Fibroblast of skin of scalp (primary cell): ENCODE data around the gene GNAO1.
A peak's percentile ranks its signal among the peaks of the same experiment; 100 is the strongest.

Experiments
- DNase-seq: peaks from one replicate; pipeline ENCODE4 v3.0.0-alpha.2; 2013

The GNAO1 gene

DNA sequence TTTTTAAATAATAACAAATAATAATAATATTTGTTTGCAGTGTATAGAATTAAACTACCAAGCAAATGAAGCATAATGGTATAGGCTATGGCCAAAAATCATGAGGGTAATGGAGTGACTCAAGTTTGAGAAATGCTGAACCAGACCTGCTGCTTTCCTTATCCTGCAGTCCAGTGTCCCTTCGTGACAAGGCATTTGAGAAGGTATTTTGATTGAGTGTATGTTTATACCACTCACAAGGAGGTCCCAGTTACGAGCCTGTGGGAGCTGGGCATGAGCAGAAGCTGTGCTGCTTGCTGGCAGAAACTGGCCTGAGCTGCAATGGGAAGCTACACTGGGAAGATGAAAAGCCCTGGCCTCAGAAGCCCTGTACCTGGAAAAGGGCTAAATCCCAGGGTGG, 50.3 kb downstream of the GNAO1 start:
- peak; percentile 62 for DNase-seq

DNA sequence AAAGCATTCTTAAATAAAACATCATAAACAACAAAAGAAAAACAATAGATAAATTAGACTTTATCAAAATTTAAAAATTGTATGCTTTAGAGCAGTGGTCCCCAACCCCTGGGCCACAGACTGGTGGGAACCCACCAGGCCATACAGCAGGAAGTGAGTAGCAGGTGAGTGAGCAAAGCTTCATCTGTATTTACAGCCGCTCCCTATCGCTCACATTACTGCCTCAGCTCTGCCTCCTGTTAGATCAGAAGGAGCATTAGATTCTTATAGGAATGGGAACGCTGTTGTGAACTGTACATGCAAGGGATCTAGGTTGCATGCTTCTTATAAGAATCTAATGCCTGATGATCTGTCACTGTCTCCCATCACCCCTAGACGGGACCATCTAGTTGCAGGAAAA, 51.5 kb downstream of the GNAO1 start:
- no peak for DNase-seq

GRCh38 chr16:56244612-56245011, 53.3 kb downstream of the GNAO1 start:
- DNase-seq: no peak

DNA sequence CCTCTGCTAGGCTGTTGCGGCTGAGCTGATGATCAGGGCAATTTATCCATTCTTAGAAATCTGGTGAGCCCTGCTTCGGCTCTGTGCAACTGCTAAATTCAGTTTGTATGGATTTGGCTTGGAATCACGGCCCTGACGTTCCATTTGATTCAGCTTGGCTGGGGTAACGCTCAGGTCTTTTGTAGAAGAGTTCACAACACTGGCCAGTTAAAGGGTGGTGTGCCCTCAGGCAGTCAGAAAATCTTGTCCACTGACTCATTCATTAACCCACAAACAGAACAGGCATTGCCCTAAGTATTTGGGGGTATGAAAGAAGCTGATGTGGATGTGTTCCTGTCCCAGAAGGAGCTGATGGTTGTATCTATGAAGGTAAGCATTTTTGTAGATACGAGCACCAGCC, 53.9 kb downstream of the GNAO1 start:
- peak; percentile 39 for DNase-seq

GRCh38 chr16:56246051-56246817, 54.9 kb downstream of the GNAO1 start:
- no peak for DNase-seq

DNA sequence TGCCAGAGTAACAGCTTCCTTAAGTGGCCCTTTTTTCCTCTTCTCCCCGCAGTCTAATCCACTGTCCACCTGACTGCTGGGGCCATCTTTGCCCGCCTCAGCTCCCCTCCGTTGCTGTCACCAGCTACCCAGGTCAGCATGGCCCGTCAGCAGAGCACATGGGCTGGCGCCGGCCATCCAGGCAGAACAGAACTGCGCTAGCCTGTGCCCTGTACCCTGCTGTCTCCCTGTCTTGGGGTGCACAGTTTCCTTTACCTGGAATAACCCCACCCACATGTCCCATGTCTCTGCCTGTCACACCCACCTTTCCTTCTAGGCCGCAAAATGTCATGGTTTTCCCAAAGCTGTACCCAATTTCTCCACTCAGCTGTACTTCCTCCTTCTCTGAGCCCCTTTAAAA, 55.7 kb downstream of the GNAO1 start:
- no peak for DNase-seq

DNA sequence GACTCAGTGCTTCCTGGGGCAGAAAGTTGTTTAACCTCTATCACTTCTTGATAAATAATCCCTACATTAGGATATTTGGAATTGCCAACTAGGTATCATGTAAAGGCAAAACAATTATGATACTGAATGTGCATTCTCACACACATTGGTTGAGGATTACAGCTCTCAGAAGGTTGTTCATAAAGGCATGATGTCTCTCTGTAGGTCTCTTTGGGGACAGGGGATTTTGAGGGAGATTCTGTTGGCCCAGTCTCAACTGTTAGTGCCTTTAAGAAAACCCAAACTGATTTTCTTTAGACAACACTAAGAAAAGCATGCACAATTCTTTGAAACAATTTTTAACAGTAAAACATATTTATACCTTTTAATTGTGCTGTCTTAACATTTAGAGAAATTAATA, 56.5 kb downstream of the GNAO1 start:
- no peak for DNase-seq

DNA sequence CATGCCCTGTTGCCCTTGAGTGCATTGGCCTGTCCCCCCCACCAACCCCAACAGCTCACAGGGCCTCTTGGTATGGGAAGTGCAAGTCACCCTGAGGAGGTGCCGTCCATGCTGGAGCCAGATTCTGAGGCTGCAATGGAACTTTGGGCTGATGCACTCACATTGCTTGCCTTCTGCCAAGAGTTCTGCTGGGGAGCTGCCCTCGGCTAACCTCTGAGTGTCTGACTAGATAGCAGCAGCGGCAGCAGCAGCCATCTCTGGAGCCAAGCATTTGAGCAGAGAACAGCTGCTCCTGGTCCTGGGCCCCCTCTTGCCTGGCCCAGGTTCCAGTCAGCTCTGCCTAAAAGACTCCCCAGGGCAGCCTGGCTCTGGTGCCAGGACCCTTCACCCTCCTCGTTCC, 61.5 kb downstream of the GNAO1 start:
- DNase-seq: no peak

DNA sequence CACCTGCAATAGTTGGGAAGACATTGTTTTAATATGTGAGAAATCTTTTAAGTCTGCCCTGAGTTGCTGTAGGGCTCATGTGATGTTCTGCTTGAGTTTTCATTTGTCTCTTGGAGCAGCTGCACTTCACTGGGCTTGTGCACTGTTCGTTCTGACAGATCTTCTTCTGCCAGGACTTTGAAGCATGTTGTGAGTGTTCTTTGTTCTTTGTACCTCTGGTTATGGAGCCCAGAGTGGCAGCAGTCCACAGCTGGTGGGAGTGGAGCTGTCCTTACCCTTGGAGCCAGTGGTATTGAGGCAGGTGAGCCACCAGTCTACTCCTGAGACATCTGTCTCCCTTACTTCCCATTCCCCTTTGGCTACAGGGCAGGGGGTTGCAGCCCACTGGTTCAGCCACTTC, 64.6 kb downstream of the GNAO1 start:
- no peak for DNase-seq

GRCh38 chr16:56257239-56257638, 66.0 kb downstream of the GNAO1 start:
- DNase-seq: no peak

GRCh38 chr16:56257666-56258342, 66.5 kb downstream of the GNAO1 start:
- no peak for DNase-seq

- DNase-seq: no peak
Measured at GRCh38 chr16:56258508-56259424, 67.5 kb downstream of the GNAO1 start.

DNA sequence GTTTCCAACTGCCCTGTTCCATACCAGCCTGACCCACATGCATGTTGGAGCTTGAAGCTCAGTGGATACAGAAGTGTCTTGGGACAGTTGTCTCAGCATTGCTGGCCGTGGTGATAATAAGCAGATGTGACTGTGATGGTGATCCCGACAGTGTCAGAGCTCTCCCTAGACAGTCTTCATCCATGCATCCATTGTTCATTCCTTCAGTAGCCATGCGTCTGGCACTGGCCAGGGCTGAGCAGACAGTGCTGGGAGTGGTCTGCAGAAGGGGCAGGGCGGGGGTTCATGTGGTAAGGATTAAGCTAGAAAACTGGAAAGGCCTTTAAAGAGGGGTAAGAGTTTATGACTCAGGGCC, 68.1 kb downstream of the GNAO1 start:
- DNase-seq: no peak

DNA sequence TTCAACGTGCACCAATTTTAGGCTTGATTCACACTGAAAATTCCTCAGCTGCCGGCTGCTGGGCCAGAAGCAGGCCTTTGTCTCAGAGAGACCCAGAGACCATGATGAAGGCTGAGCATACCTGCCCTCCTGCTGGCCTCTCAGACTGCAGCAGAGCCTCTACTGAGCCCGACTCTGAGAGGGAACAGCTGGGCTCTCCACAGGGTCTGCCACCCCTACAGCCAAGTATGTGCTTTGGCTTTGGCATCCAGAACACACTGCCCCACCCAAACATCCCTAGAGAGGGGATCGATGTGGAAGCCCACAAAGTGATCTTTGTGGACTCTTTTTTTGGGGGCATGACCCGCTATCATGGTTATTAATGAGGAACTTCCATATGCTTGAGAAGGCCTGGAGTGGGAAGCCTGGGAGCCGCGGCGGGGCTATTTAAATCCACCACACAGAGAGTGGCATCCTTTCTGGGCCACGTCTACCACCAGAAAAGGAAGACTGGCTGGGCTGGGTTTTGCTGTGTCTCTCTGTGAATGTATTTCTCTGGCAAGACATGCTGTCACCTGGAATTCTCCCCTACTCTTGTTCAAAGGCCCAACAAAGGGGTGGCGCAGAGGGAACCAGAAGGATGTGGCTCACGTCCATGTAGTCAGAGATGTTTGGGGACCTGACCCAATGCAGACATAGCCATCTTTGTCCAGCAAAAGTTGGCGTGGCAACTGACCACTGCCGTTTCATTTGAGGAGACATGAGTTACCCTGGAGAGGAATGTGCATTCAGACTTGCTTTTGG, 69.3 kb downstream of the GNAO1 start:
- DNase-seq: no peak

DNA sequence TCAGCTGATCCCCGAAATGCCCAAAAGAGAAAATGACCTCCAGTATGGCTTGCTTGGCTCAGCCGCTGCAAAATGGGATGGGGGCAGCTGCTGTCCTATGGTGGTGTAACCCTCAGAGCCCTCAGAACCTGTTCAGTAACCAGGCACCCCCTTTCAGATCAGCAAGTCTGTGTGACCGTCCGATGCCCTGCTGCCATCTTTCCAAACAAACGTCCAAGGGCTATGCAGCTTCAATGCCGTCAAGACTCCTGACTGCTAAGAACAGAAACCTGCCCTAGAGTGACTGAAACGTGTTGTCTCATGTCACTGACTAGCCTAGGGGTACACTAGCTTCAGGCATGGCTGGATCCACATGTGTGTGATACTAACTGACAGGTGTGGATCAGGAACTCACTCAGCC, 70.4 kb downstream of the GNAO1 start:
- DNase-seq: no peak

- no peak for DNase-seq
Measured at GRCh38 chr16:56262148-56262547, 70.9 kb downstream of the GNAO1 start.

GRCh38 chr16:56262551-56263245, 71.4 kb downstream of the GNAO1 start:
- no peak for DNase-seq

DNA sequence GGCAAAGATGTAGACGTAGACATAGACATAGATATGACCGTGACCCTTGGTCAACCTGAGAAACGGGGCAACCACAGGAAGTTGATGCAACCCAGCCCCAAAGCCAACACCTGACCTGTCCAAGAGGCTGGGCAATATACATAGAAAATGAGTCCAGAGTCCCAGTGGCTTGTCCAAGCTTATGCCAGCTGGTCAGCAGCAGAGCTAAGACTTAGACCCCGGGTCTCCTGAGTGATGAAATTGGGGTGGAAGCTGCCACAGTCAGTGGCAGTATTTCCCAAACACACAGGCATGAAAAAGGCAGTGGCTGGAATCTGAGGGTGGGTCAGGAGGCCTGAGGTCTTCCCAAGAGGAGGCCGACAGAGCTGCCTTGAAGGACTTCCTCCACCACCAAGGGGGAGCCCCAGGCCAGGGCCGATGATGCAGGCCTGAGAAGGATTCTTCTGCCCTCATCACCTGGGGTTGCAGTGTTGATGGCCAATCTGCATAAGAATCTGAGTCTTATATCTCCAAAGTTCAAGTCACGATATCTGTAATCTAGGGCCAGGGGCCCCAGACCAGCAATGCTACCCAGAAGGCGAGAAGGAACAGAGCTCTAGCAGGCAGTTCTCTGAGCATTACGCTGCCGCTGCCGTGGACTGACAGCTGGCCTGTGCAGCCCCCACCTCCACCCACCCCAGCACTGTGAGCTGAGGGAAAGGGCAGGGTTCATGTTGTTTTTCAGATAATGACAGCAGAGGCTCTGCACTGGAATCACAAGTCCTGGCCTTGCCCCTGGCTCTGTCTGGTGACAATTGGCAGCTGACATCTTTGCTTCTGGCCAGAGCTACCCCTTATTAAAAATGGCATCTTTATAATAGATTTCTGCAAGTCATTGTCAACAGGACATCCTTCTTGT, 72.7 kb downstream of the GNAO1 start:
- DNase-seq: no peak

- no peak for DNase-seq
Measured at GRCh38 chr16:56264609-56264972, 73.3 kb downstream of the GNAO1 start.

- DNase-seq: no peak
Measured at GRCh38 chr16:56265184-56265583, 73.9 kb downstream of the GNAO1 start.

DNA sequence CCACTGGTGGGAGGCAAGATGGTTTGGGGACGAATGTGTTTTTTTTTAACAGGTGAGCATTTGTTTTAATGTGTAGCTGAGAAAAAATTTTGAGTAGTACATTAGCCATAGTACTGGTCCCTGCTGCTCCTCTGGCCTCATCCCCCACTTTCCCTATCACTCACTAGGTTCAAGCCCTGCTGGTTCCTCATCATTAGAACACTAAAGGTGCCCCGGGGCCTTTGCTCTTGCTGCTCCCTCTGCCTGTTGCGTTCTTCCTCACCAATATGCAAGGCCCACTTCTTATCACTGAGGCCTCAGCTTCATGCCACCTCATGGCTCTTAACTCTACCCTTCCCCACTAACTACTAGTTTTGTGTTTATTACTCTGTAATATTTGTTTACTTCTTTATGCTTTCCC, 74.5 kb downstream of the GNAO1 start:
- DNase-seq: no peak
